A673 (cell line): Measurements from ENCODE around the gene PNMA6E. TPM values are rescaled to one million over a fixed set of nuclear protein-coding genes. Genes with fewer than 3 reads are reported as not detected.
"Not testable (repeated sequence)": the region's sequence is repeated elsewhere in the genome, so short reads cannot be mapped to it uniquely, and the experiment has no call there.

Experiments
- BruUV-seq: library from RNA; stranded (reverse); fragments of 400-500 nt; replicated peaks from 2 replicates; lab custom pipeline; 2021; lab: Mats Ljungman, UMichigan
- CTCF ChIA-PET: fragments of 300-600 bp; sonication (Branson Sonifier 250); formaldehyde crosslinking; loops from one replicate; lab custom pipeline; 2022; ENCODE audit warnings: antibody characterized with exemption; lab: Charles Lee
- POLR2A ChIA-PET: fragments of 300-600 bp; sonication (Branson Sonifier 250); formaldehyde crosslinking; loops from one replicate; lab custom pipeline; 2022; ENCODE audit warnings: antibody characterized with exemption; ENCODE audit not compliant: low non-redundant PET; lab: Charles Lee
- DNase-seq: peaks from one replicate; pipeline ENCODE4 v3.0.0-alpha.2; 2015; ENCODE audit warnings: low spot score
- H3K27ac ChIP-seq: fragments of 200-600 bp; sonication (generic); 2 replicates; pipeline ENCODE4 v1.5.1; 2016; ENCODE audit warnings: mixed run types, low read depth, mild to moderate bottlenecking, mixed read lengths, antibody characterized with exemption, low read length; ENCODE audit not compliant: poor library complexity, severe bottlenecking
- H3K27me3 ChIP-seq: fragments of 200-600 bp; sonication (generic); replicated peaks from 2 replicates; pipeline ENCODE4 v1.6.1; 2017; ENCODE audit warnings: mixed run types, low read depth, mild to moderate bottlenecking, mixed read lengths, antibody characterized with exemption, low read length; ENCODE audit not compliant: insufficient read depth, poor library complexity
- H3K36me3 ChIP-seq: fragments of 200-600 bp; sonication (generic); 2 replicates; pipeline ENCODE4 v1.6.1; 2016; ENCODE audit warnings: mixed run types, mild to moderate bottlenecking, mixed read lengths, antibody characterized with exemption, low read length; ENCODE audit not compliant: insufficient read depth, poor library complexity, severe bottlenecking
- H3K4me1 ChIP-seq: fragments of 200-600 bp; sonication (generic); 2 replicates; pipeline ENCODE4 v1.6.1; 2017; ENCODE audit warnings: mixed run types, mild to moderate bottlenecking, mixed read lengths, antibody characterized with exemption, low read length; ENCODE audit not compliant: insufficient read depth, poor library complexity, severe bottlenecking
- H3K4me3 ChIP-seq: fragments of 200-600 bp; sonication (generic); 2 replicates; pipeline ENCODE4 v1.5.1; 2016; ENCODE audit warnings: low read depth, mixed run types, mild to moderate bottlenecking, mixed read lengths, low read length; ENCODE audit not compliant: poor library complexity, severe bottlenecking
- H3K9me3 ChIP-seq: fragments of 200-600 bp; sonication (generic); 2 replicates; pipeline ENCODE4 v1.6.1; 2016; ENCODE audit warnings: mixed run types, low read depth, mild to moderate bottlenecking, mixed read lengths, antibody characterized with exemption, low read length; ENCODE audit not compliant: poor library complexity, severe bottlenecking
- EZH2 ChIP-seq: fragments of 200-600 bp; sonication (generic); IDR thresholded peaks from 2 replicates; pipeline ENCODE4 v1.6.1; 2017; ENCODE audit warnings: borderline replicate concordance, low read depth, mild to moderate bottlenecking, mixed read lengths, antibody characterized with exemption, low read length; ENCODE audit not compliant: poor library complexity, severe bottlenecking
- intact Hi-C: fragments of 100-400 bp; cut with micrococcal nuclease; formaldehyde crosslinking; loops from one replicate; pipeline ENCODE4 v1.10.0; 2022; ENCODE audit not compliant: unreplicated experiment
- total RNA-seq: library from RNA; stranded (reverse); gene quantifications from 2 replicates; pipeline ENCODE4 v1.2.3, GENCODE V29; 2021
- TF ChIP-seq, protein P1 (sequence below): fragments of 300-800, 200-600 bp; sonication (generic); conservative IDR thresholded peaks from 2 replicates; pipeline ENCODE4 v1.5.1; 2017; ENCODE audit warnings: low read depth, mild to moderate bottlenecking, antibody characterized with exemption, low read length, moderate library complexity, mixed read lengths

The PNMA6E gene
- total RNA-seq, 1 experiment from 2014 or later, result not detected

DNA sequence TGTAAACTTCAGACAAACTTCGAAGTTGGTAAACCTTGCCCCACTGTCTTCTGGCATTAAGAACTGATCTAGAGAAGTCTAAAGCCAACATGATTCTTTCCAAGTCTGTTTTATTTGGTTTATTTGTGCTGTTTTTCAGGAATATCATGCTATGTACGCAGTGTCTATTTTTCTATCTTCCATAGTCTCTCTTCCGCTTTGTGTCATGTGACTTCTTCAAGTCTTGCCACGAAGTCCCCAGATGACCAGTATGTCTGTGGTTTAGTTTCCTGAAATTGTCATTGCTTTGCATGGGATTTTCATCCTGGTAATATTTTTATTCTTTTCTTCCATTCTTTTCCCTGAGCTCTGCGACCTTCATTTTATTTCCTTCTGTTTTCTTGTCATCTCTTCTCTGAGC lies 15.1 kb downstream of the PNMA6E start:
- H3K27ac ChIP-seq, result no peak overlapping the region
- TF ChIP-seq EZH2, result no peak
- TF ChIP-seq, protein P1, sequence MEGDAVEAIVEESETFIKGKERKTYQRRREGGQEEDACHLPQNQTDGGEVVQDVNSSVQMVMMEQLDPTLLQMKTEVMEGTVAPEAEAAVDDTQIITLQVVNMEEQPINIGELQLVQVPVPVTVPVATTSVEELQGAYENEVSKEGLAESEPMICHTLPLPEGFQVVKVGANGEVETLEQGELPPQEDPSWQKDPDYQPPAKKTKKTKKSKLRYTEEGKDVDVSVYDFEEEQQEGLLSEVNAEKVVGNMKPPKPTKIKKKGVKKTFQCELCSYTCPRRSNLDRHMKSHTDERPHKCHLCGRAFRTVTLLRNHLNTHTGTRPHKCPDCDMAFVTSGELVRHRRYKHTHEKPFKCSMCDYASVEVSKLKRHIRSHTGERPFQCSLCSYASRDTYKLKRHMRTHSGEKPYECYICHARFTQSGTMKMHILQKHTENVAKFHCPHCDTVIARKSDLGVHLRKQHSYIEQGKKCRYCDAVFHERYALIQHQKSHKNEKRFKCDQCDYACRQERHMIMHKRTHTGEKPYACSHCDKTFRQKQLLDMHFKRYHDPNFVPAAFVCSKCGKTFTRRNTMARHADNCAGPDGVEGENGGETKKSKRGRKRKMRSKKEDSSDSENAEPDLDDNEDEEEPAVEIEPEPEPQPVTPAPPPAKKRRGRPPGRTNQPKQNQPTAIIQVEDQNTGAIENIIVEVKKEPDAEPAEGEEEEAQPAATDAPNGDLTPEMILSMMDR, result no peak
- H3K4me1 ChIP-seq, result no peaks in the 10 kb centered on the region
- DNase-seq, result no peak
- H3K4me3 ChIP-seq, result no peak overlapping the region
- POLR2A ChIA-PET, result no interaction called here
- intact Hi-C loops, result no loop called here
- H3K36me3 ChIP-seq, result no peaks in the 10 kb centered on the region
- CTCF ChIA-PET, result no interaction called here
- BruUV-seq, result no TSS peak
- H3K27me3 ChIP-seq, result no peaks in the 10 kb centered on the region
- H3K9me3 ChIP-seq, result no peaks in the 10 kb centered on the region

DNA sequence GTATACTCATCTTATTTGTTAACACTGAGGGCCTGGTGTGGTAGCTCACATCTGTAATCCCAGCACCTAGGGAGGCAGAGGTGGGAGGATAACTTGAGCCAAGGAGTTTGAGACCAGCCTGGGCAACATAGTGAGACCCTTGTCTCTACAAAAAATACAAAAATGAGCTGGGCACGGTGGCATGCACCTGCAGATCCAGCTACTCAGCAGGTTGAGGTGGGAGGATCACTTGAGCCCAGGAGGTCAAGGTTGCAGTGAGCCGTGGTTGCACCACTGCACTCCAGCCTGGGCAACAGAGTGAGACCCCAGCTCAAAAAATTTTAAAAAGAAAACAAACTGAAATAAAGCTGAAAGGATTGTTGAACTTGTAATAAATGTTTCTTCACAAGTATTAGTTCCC lies 16.2 kb downstream of the PNMA6E start:
- CTCF ChIA-PET, H3K27me3 ChIP-seq, H3K9me3 ChIP-seq, intact Hi-C loops, DNase-seq, H3K4me1 ChIP-seq, H3K27ac ChIP-seq, H3K36me3 ChIP-seq, POLR2A ChIA-PET, H3K4me3 ChIP-seq, BruUV-seq: not testable (repeated sequence)

DNA sequence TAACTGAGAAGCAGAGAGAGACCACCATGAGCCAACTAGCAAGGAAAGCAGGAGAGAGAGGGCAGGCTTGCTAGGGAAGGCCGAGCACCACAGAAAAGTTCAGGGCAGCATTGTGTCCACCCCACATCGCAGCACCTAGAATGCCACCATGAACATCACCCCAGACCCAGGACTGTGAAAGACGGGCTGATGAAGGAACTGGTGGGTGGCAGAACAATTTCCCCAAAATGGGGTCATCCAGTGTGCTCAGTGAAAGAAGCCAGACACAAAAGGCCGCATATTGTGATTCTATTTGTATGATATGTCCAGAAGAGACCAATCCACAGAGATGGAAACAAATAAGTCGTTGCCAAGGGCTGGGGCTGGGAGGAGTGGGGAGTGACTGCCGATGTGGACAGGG lies 16.8 kb downstream of the PNMA6E start:
- intact Hi-C loops, result no loop called here
- no peaks in the 10 kb centered on the region for H3K27me3 ChIP-seq

More for the DNA sequence above, 16.8 kb downstream of the PNMA6E start:
- ChIA-PET POLR2A (no interaction called here), CTCF (no interaction called here)
- Histone ChIP-seq H3K4me1 (no peaks in the 10 kb centered on the region), H3K36me3 (no peaks in the 10 kb centered on the region), H3K9me3 (no peaks in the 10 kb centered on the region), H3K27ac (no peak overlapping the region), H3K4me3 (no peak overlapping the region)
- no TSS peak for BruUV-seq
- no peak for DNase-seq
- TF ChIP-seq, protein P1, result no peak
- TF ChIP-seq EZH2, result no peak
